Uterus (tissue), 4 donors: Measurements from ENCODE around the gene NCMAP. TPM values are rescaled to one million over a fixed set of nuclear protein-coding genes. Genes with fewer than 3 reads are reported as not detected.

Source experiments
- DNase-seq, 2 donors: peaks; one replicate each; pipeline ENCODE4 v3.0.0-alpha.2; 2019 to 2020
- H3K27ac ChIP-seq, 2 donors: fragments of 200-600 bp; sonication (generic); 1 replicate in 1 of 2; 2 replicates in 1 of 2; pipeline ENCODE4 v1.5.1; 2016 to 2018
- H3K27me3 ChIP-seq, 2 donors: fragments of 200-600 bp; sonication (generic); one replicate each; pipeline ENCODE4 v1.5.1; 2018 to 2019; ENCODE audit warnings: control low read depth in 1 of 2
- H3K36me3 ChIP-seq, 2 donors: fragments of 200-600 bp; sonication (generic); one replicate each; pipeline ENCODE4 v1.5.1; 2019; ENCODE audit warnings: control low read depth in 1 of 2
- H3K4me1 ChIP-seq, 2 donors: fragments of 200-600 bp; sonication (generic); one replicate each; pipeline ENCODE4 v1.5.1; 2018 to 2019; ENCODE audit warnings: control low read depth in 1 of 2
- H3K4me3 ChIP-seq, 2 donors: fragments of 200-600 bp; sonication (generic); 1 replicate in 1 of 2; 2 replicates in 1 of 2; pipeline ENCODE4 v1.5.1; 2018 to 2019; ENCODE audit warnings: mild to moderate bottlenecking in 1 of 2
- H3K9me3 ChIP-seq, 2 donors: fragments of 200-600 bp; sonication (generic); one replicate each; pipeline ENCODE4 v1.5.1; 2019; ENCODE audit warnings: control low read depth in 1 of 2
- POLR2A ChIP-seq, 2 donors: fragments of 450-650 bp; IDR thresholded peaks; one replicate each; pipeline ENCODE4 v1.6.1; 2016; ENCODE audit warnings: antibody characterized with exemption in 2 of 2, mild to moderate bottlenecking in 1 of 2, moderate library complexity in 1 of 2
- intact Hi-C: fragments of 100-400 bp; cut with DNase I; formaldehyde crosslinking; loops from one replicate; pipeline ENCODE4 v1.15.1; 2023; ENCODE audit warnings: low total_unique reads
- total RNA-seq, 4 donors: library from RNA; depleted of rRNA in 3 of 4; stranded (reverse); fragments of >200 nt in 3 of 4; gene quantifications; one replicate each; pipeline versions ENCODE4 v1.1.0 to v1.2.4, GENCODE V29; 2014 to 2023
- TF ChIP-seq, protein P1 (sequence below), 4 experiments: fragments of 200-600 bp in 2 of 4; fragments of 450-650 bp in 2 of 4; sonication (generic) in 2 of 4; IDR thresholded peaks; one replicate each; pipeline ENCODE4 v1.5.1; 2016 to 2019; ENCODE audit warnings: antibody characterized with exemption in 4 of 4, mild to moderate bottlenecking in 2 of 4, moderate library complexity in 1 of 4
- donor health status: DM: yes; HTN: yes; CAD: no.

Gene NCMAP
- total RNA-seq, 4 donors from 2014 or later, result 0.18 to 0.48 TPM; not detected in 2

DNA sequence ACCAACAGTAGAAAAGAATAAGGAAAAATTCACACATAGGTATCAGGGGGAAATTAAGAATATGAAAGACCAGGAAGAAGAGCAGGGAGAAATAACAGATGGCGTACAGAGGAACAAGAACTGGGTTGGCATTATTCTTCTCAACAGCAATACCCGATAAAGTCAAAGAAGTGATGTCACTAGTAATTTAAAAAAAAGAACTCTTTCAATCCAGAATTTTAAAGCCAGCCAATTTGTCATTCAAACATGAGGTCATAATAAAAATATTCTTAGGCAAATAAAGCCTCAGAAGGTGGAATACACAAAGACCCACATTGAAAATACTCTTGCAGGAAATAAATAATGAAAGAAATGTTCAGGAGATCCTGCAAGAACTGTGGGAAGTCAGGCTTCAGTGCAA, 8.8 kb downstream of the NCMAP start:
- Histone ChIP-seq H3K4me3 (no peak overlapping the region), H3K4me1 (no peaks in the 10 kb centered on the region), H3K36me3 (no peaks in the 10 kb centered on the region), H3K27ac (no peak overlapping the region), H3K9me3 (no peaks in the 10 kb centered on the region), H3K27me3 (no peaks in the 10 kb centered on the region)
- no peak for DNase-seq
- TF ChIP-seq, protein P1, sequence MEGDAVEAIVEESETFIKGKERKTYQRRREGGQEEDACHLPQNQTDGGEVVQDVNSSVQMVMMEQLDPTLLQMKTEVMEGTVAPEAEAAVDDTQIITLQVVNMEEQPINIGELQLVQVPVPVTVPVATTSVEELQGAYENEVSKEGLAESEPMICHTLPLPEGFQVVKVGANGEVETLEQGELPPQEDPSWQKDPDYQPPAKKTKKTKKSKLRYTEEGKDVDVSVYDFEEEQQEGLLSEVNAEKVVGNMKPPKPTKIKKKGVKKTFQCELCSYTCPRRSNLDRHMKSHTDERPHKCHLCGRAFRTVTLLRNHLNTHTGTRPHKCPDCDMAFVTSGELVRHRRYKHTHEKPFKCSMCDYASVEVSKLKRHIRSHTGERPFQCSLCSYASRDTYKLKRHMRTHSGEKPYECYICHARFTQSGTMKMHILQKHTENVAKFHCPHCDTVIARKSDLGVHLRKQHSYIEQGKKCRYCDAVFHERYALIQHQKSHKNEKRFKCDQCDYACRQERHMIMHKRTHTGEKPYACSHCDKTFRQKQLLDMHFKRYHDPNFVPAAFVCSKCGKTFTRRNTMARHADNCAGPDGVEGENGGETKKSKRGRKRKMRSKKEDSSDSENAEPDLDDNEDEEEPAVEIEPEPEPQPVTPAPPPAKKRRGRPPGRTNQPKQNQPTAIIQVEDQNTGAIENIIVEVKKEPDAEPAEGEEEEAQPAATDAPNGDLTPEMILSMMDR (IDR thresholded peaks at IDR 0.05), result no peak
- no peak for TF ChIP-seq POLR2A (IDR thresholded peaks at IDR 0.05)
- intact Hi-C loops, result no loop called here

- DNase-seq, result no peak
- Histone ChIP-seq H3K27ac (no peak overlapping the region), H3K4me1 (no peaks in the 10 kb centered on the region), H3K36me3 (no peaks in the 10 kb centered on the region), H3K27me3 (no peaks in the 10 kb centered on the region), H3K9me3 (no peaks in the 10 kb centered on the region), H3K4me3 (no peak overlapping the region)
- TF ChIP-seq, protein P1 (IDR thresholded peaks at IDR 0.05), result no peak
- TF ChIP-seq POLR2A (IDR thresholded peaks at IDR 0.05), result no peak
- intact Hi-C loops, result no loop called here
These were observed 10.5 kb downstream of the NCMAP start for GRCh38 chr1:24566236-24566867.

DNA sequence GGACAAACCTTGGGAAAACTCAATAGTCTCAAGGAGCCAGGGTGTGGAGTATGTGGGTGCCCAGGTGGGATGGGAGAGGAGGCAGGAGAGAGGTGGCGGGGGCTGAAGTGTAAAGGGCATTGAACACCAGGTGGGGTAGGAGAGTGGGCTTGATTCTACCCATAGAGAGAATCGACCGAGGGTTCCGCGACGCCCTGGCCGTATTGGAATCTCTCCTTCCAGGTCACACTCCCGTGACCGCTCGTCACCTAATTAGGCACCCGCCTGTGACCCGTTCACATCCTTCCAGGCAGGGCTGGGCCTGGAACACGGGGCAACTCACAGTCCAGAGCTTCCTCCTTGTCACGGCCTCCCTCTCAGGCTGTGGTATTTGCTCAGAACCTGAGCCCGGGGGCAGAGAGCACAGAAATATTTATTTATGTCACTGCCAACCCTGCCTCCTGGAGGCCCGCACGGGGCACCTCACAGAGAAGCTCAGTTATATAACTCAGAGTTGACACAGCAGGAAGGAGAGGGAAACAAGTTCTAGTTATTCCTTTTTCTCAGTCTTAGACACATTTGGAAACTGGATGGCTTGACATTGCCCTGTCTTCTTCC, 12.0 kb downstream of the NCMAP start:
- no peak for TF ChIP-seq POLR2A (IDR thresholded peaks at IDR 0.05)
- TF ChIP-seq, protein P1 (IDR thresholded peaks at IDR 0.05), result no peak
- no peak overlapping the region for H3K27ac ChIP-seq
- intact Hi-C loops, result no loop called here
- no peaks in the 10 kb centered on the region for H3K27me3 ChIP-seq
- no peaks in the 10 kb centered on the region for H3K4me1 ChIP-seq
- H3K4me3 ChIP-seq, result no peak overlapping the region
- no peak for DNase-seq
- no peaks in the 10 kb centered on the region for H3K36me3 ChIP-seq
- H3K9me3 ChIP-seq, result no peaks in the 10 kb centered on the region

DNA sequence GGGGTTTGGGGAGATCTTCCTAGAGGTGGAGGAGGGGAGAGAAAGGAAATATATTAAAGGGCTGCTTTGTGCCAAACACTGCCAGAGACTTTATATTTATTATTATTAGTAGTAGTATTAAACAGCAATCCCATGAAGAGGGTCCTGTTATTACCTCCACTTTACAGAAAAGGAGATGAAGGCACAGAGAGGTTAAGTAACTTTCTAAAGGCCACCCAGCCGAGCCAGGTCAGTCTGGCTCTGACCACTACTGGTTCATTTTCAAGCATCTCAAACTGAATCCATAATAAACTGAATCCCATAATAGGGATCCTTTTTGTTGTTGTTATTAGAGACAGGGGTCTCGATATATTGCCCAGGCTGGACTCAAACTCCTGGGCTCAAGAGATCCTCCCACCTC, 12.6 kb downstream of the NCMAP start:
- Histone ChIP-seq H3K36me3 (no peaks in the 10 kb centered on the region), H3K4me3 (no peak overlapping the region), H3K9me3 (no peaks in the 10 kb centered on the region), H3K27ac (no peak overlapping the region), H3K27me3 (no peaks in the 10 kb centered on the region), H3K4me1 (no peaks in the 10 kb centered on the region)
- intact Hi-C loops, result no loop called here
- no peak for TF ChIP-seq POLR2A (IDR thresholded peaks at IDR 0.05)
- TF ChIP-seq, protein P1 (IDR thresholded peaks at IDR 0.05), result no peak
- no peak for DNase-seq

DNA sequence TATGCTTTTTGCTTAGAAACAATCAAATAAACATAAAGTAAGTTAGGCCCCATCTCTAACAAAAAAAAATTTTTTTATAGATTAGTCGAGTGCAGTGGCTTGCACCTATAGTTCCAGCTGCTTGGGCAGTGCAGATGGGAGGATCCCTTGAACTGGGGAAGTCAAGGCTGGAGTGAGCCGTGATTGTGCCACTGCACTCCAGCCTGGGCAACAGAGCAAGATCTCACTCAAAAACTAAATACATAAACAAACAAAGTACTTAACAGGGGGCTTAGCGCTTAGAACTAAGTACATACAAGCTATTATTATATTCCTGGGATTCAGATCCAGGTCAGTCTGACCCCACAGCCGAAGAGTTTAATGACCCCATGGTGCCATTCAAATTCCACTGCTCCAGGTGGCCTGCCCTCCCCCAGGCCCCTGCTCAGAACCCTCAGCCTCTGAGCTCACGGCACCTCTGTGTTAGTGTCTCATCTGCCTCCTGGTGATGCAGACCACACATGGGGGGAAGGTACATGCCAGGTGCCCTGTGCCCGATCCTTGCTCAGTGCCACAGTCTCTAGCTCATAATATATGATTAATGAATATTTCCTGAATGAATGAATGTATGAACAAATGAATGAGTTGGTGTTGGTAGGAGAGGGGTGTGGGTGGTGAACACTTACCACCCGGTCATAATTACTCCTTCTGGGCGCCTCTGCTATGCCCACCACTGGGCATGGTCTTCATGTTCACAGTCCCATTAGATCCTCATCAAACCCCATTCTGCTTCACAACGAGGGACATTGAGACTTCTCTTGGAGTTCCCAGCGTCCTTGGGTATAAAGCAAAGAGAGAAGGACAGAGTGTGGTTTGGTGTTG, 14.6 kb downstream of the NCMAP start:
- intact Hi-C loops, result no loop called here
- Histone ChIP-seq H3K27ac (no peak overlapping the region), H3K36me3 (no peaks in the 10 kb centered on the region), H3K9me3 (no peaks in the 10 kb centered on the region), H3K27me3 (no peaks in the 10 kb centered on the region), H3K4me1 (no peaks in the 10 kb centered on the region), H3K4me3 (no peak overlapping the region)
- no peak for TF ChIP-seq POLR2A (IDR thresholded peaks at IDR 0.05)
- TF ChIP-seq, protein P1 (IDR thresholded peaks at IDR 0.05), result no peak
- DNase-seq, result no peak
